ENCODE data around the gene DNAH17. TPM values are rescaled to one million over a fixed set of nuclear protein-coding genes. Genes with fewer than 3 reads are reported as not detected.

Gene DNAH17
- total and polyA plus RNA-seq, 2 donors (not counting 3 experiments of a cell fraction or from before 2014, with no cell fraction given), result not detected

DNA sequence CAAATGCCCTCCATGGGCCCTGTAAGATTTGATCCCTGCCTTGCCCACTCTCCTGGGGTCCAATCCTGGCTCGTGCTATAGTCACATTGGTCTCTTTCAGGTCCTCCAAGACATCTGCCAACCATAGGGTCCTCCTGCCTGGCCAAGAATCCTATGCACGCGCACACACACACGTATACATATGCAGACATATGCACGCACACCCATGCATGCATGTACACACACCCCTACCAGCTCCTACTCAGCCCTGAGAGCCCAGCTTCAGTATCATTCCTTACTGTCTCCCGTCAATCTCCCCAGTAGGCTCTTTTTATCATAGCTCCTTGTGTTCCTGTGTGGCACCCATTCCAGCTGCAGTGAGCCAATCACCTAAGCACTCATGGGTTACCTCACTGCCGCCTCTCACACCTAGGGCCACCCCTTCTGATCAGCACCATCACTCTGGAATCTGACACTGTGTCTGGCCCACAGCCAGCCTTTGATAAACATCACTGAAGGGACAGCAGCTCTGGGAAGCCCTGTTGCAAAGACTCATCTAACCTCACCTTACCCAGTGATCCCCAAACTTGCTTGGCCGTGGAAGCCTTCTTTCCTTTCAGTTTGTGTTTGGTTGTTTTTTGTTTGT, 7.9 kb upstream of the DNAH17 start:
- Histone ChIP-seq H3K4me1 (ENCODE audit: control insufficient read depth, extremely low read depth, insufficient read depth, low read length) (no peaks in the 10 kb centered on the region), H3K4me3 (replicated peaks in 1 of 3; ENCODE audit: insufficient read depth in 1 of 3, low read depth in 1 of 3, low read length in 3 of 3) (no peak overlapping the region), H3K9me1 (replicated peaks; ENCODE audit: control insufficient read depth, extremely low read depth, insufficient read depth, low read length) (no peaks in the 10 kb centered on the region), H3K9me3 (replicated peaks; ENCODE audit: control insufficient read depth, insufficient read depth, low read length) (no peaks in the 10 kb centered on the region), H3K4me2 (ENCODE audit: insufficient read depth, low read length) (no peak overlapping the region), H3K36me3 (ENCODE audit: control insufficient read depth in 2 of 2, extremely low read depth in 1 of 2, insufficient read depth in 2 of 2, low read length in 2 of 2) (no peaks in the 10 kb centered on the region), H3K79me2 (ENCODE audit: control insufficient read depth, insufficient read depth, low read length) (no peaks in the 10 kb centered on the region), H3K27me3 (ENCODE audit: control insufficient read depth in 2 of 2, insufficient read depth in 2 of 2, low read length in 2 of 2) (peaks cover 0 to 5% of the 10 kb centered on the region in 2 experiments), H3K9ac (replicated peaks; ENCODE audit: extremely low read depth, insufficient read depth, low read length) (no peak overlapping the region), H4K20me1 (replicated peaks; ENCODE audit: control insufficient read depth, extremely low read depth, insufficient read depth, low read length) (no peaks in the 10 kb centered on the region), H3K27ac (ENCODE audit: insufficient read depth, low read depth, low read length) (no peak overlapping the region), H2AFZ (ENCODE audit: low read depth, low read length) (no peak overlapping the region)
- no TSS peak for BruUV-seq (replicated peaks)
- ChIA-PET POLR2A (no interaction called here), CTCF (no interaction called here)
- DNase-seq (ENCODE audit: low read depth, low spot score) (no peak), FAIRE-seq (no peak)
- dilution Hi-C loops (cut with MboI; ENCODE audit: extremely low pct_ligation_motif_present, low sequenced_read_pairs), result no loop called here
- intact Hi-C loops (cut with micrococcal nuclease), result no loop called here
- TF ChIP-seq EZH2 (IDR thresholded peaks at IDR 0.05; ENCODE audit: borderline replicate concordance, low read depth, low read length, severe bottlenecking) (no peak), MYC (IDR thresholded peaks at IDR 0.05; ENCODE audit: low read depth, low read length) (no peak), FOS (IDR thresholded peaks at IDR 0.05; ENCODE audit: borderline replicate concordance, insufficient read depth, low read length) (no peak), POLR2AphosphoS5 (IDR thresholded peaks at IDR 0.05; ENCODE audit: insufficient read depth, low read depth, low read length) (no peak), GATA2 (IDR thresholded peaks at IDR 0.05; ENCODE audit: insufficient read depth, insufficient read length, low read depth, low read length) (no peak), POLR2A (IDR thresholded peaks at IDR 0.05; ENCODE audit: low read depth, low read length) (no peak), JUN (IDR thresholded peaks at IDR 0.05; ENCODE audit: borderline replicate concordance, insufficient read depth, insufficient read length, low read depth) (no peak)
- TF ChIP-seq, protein P1, sequence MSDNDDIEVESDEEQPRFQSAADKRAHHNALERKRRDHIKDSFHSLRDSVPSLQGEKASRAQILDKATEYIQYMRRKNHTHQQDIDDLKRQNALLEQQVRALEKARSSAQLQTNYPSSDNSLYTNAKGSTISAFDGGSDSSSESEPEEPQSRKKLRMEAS (IDR thresholded peaks at IDR 0.05; ENCODE audit: insufficient read depth, insufficient read length), result no peak
- TF ChIP-seq, protein P2, sequence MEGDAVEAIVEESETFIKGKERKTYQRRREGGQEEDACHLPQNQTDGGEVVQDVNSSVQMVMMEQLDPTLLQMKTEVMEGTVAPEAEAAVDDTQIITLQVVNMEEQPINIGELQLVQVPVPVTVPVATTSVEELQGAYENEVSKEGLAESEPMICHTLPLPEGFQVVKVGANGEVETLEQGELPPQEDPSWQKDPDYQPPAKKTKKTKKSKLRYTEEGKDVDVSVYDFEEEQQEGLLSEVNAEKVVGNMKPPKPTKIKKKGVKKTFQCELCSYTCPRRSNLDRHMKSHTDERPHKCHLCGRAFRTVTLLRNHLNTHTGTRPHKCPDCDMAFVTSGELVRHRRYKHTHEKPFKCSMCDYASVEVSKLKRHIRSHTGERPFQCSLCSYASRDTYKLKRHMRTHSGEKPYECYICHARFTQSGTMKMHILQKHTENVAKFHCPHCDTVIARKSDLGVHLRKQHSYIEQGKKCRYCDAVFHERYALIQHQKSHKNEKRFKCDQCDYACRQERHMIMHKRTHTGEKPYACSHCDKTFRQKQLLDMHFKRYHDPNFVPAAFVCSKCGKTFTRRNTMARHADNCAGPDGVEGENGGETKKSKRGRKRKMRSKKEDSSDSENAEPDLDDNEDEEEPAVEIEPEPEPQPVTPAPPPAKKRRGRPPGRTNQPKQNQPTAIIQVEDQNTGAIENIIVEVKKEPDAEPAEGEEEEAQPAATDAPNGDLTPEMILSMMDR (IDR thresholded peaks at IDR 0.05; ENCODE audit: extremely low read depth in 1 of 2, insufficient read depth in 1 of 2, low read depth in 1 of 2, low read length in 2 of 2), result no peak

All from endothelial cell of umbilical vein (primary cell).